Panc1 (cell line): ENCODE data around the gene PTP4A2. TPM values are rescaled to one million over a fixed set of nuclear protein-coding genes. Genes with fewer than 3 reads are reported as not detected.

Experiments
- ATAC-seq: fragments of 200-7000 bp; cut with Tn5 transposase; 2 replicates; pipeline ENCODE4 v1.9.1; 2020; ENCODE audit warnings: mild to moderate bottlenecking, moderate library complexity
- BruUV-seq: library from RNA; stranded (reverse); fragments of 400-500 nt; replicated peaks from 2 replicates; lab custom pipeline; 2021; lab: Mats Ljungman, UMichigan
- CTCF ChIA-PET: fragments of 300-600 bp; sonication (Branson Sonifier 250); formaldehyde crosslinking; loops from one replicate; lab custom pipeline; 2022; ENCODE audit warnings: antibody characterized with exemption; lab: Charles Lee
- POLR2A ChIA-PET: fragments of 300-600 bp; sonication (Branson Sonifier 250); formaldehyde crosslinking; loops from one replicate; lab custom pipeline; 2022; ENCODE audit warnings: antibody characterized with exemption; lab: Charles Lee
- DNase-seq: peaks from one replicate; pipeline ENCODE4 v3.0.0-alpha.2; 2010; ENCODE audit warnings: low read depth, low spot score
- H3K27ac ChIP-seq: 2 replicates; pipeline ENCODE4 v1.5.1; 2011; ENCODE audit warnings: mild to moderate bottlenecking, low read length, inconsistent platforms
- H3K27me3 ChIP-seq: fragments of 200-500 bp; sonication (Bioruptor generic); 2 replicates; pipeline ENCODE4 v1.6.0; 2014; ENCODE audit warnings: low read length, inconsistent platforms; ENCODE audit not compliant: control insufficient read depth, insufficient read depth
- H3K36me3 ChIP-seq: fragments of 200-500 bp; sonication (Bioruptor generic); 2 replicates; pipeline ENCODE4 v1.5.1; 2014; ENCODE audit warnings: inconsistent platforms, mild to moderate bottlenecking, low read length, moderate library complexity; ENCODE audit not compliant: control insufficient read depth, insufficient read depth
- H3K4me1 ChIP-seq: 2 replicates; pipeline ENCODE4 v1.5.1; 2011; ENCODE audit warnings: inconsistent platforms, mild to moderate bottlenecking, low read length, moderate library complexity; ENCODE audit not compliant: control insufficient read depth, insufficient read depth
- H3K4me3 ChIP-seq, 2 experiments: 2 replicates each; pipeline ENCODE4 v1.5.1; 2011 to 2012; ENCODE audit warnings: low read depth in 2 of 2, low read length in 2 of 2, mild to moderate bottlenecking in 2 of 2, inconsistent platforms in 1 of 2, moderate library complexity in 1 of 2
- H3K9me3 ChIP-seq: fragments of 200-500 bp; sonication (Bioruptor generic); 2 replicates; pipeline ENCODE4 v1.5.1; 2014; ENCODE audit warnings: low read depth, mild to moderate bottlenecking, inconsistent platforms, low read length, moderate library complexity; ENCODE audit not compliant: control insufficient read depth, insufficient read depth
- POLR2AphosphoS5 ChIP-seq: IDR thresholded peaks from 2 replicates; pipeline ENCODE4 v1.6.1; 2012; ENCODE audit warnings: mild to moderate bottlenecking, low read depth, low read length, moderate library complexity
- SIN3A ChIP-seq: IDR thresholded peaks from 2 replicates; pipeline ENCODE4 v1.6.1; 2012; ENCODE audit warnings: low read depth, mild to moderate bottlenecking, low read length, moderate library complexity, borderline replicate concordance; ENCODE audit not compliant: insufficient read depth
- TCF7L2 ChIP-seq: IDR thresholded peaks from 2 replicates; pipeline ENCODE4 v1.6.1; 2011; ENCODE audit warnings: mild to moderate bottlenecking, low read depth, low read length, inconsistent platforms
- in situ Hi-C: cut with HindIII; loops from 2 replicates; pipeline ENCODE4 v1.10.0; 2016; ENCODE audit warnings: low sequenced_read_pairs, low pct_unique_long_range_greater_than_20kb
- intact Hi-C: fragments of 100-400 bp; cut with micrococcal nuclease; formaldehyde crosslinking; loops from one replicate; pipeline ENCODE4 v1.10.0; 2022; ENCODE audit not compliant: unreplicated experiment
- total RNA-seq: library from RNA; stranded (reverse); gene quantifications from one replicate; pipeline ENCODE4 v1.2.1, GENCODE V29; 2021; ENCODE audit not compliant: unreplicated experiment
- TF ChIP-seq, protein P1 (sequence below): fragments of 450-650 bp; IDR thresholded peaks from 2 replicates; pipeline ENCODE4 v1.5.1; 2017; ENCODE audit warnings: mild to moderate bottlenecking
- TF ChIP-seq, protein P2 (sequence below), 2 experiments: IDR thresholded peaks; 2 replicates each; pipeline ENCODE4 v1.6.1; 2011 to 2012; ENCODE audit warnings: low read depth in 2 of 2, control low read depth in 1 of 2, low read length in 1 of 2, mild to moderate bottlenecking in 1 of 2, moderate library complexity in 1 of 2; ENCODE audit not compliant: insufficient read depth in 1 of 2

The PTP4A2 gene
- total RNA-seq, 1 experiment from 2014 or later, result 559 TPM

DNA sequence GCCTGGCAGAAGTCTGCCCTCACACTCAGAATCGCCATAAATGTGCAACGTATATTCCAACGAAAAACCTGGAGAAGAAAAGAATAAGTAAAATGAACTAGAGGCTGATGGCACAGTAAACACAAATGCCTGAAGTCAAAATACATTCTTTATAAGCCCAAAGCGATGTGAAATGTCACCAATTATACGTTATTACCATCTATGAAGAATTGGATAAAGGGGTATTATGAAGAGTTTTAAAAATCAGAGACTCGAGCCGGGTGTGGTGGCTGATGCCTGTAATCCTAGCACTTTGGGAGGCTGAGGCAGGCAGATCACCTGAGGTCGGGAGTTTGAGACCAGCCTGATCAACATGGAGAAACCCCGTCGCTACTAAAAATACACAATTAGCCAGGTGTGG, 18.6 kb downstream of the PTP4A2 start:
- POLR2A ChIA-PET, result no interaction called here
- H3K27me3 ChIP-seq, result no peaks in the 10 kb centered on the region
- H3K36me3 ChIP-seq, result peaks cover 28% of the 10 kb centered on the region
- no peaks in the 10 kb centered on the region for H3K9me3 ChIP-seq
- H3K4me1 ChIP-seq, result peaks cover 30% of the 10 kb centered on the region
- intact Hi-C loops (no loop called here), in situ Hi-C loops (no loop called here)
- no peak overlapping the region for H3K27ac ChIP-seq
- CTCF ChIA-PET, result no interaction called here
- no peak overlapping the region for H3K4me3 ChIP-seq
- DNase-seq, result no peak
- ATAC-seq, result no peak
- TF ChIP-seq SIN3A (no peak), TCF7L2 (no peak), POLR2AphosphoS5 (no peak)
- TF ChIP-seq, protein P1, sequence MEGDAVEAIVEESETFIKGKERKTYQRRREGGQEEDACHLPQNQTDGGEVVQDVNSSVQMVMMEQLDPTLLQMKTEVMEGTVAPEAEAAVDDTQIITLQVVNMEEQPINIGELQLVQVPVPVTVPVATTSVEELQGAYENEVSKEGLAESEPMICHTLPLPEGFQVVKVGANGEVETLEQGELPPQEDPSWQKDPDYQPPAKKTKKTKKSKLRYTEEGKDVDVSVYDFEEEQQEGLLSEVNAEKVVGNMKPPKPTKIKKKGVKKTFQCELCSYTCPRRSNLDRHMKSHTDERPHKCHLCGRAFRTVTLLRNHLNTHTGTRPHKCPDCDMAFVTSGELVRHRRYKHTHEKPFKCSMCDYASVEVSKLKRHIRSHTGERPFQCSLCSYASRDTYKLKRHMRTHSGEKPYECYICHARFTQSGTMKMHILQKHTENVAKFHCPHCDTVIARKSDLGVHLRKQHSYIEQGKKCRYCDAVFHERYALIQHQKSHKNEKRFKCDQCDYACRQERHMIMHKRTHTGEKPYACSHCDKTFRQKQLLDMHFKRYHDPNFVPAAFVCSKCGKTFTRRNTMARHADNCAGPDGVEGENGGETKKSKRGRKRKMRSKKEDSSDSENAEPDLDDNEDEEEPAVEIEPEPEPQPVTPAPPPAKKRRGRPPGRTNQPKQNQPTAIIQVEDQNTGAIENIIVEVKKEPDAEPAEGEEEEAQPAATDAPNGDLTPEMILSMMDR, result no peak
- TF ChIP-seq, protein P2, sequence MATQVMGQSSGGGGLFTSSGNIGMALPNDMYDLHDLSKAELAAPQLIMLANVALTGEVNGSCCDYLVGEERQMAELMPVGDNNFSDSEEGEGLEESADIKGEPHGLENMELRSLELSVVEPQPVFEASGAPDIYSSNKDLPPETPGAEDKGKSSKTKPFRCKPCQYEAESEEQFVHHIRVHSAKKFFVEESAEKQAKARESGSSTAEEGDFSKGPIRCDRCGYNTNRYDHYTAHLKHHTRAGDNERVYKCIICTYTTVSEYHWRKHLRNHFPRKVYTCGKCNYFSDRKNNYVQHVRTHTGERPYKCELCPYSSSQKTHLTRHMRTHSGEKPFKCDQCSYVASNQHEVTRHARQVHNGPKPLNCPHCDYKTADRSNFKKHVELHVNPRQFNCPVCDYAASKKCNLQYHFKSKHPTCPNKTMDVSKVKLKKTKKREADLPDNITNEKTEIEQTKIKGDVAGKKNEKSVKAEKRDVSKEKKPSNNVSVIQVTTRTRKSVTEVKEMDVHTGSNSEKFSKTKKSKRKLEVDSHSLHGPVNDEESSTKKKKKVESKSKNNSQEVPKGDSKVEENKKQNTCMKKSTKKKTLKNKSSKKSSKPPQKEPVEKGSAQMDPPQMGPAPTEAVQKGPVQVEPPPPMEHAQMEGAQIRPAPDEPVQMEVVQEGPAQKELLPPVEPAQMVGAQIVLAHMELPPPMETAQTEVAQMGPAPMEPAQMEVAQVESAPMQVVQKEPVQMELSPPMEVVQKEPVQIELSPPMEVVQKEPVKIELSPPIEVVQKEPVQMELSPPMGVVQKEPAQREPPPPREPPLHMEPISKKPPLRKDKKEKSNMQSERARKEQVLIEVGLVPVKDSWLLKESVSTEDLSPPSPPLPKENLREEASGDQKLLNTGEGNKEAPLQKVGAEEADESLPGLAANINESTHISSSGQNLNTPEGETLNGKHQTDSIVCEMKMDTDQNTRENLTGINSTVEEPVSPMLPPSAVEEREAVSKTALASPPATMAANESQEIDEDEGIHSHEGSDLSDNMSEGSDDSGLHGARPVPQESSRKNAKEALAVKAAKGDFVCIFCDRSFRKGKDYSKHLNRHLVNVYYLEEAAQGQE (IDR thresholded peaks at IDR 0.05; ENCODE audit: insufficient read depth in 1 of 2, low read depth in 2 of 2, low read length in 1 of 2), result no peak
- BruUV-seq, result no TSS peak

- no peak for DNase-seq
- intact Hi-C loops, result no loop called here
- H3K27ac ChIP-seq, result no peak overlapping the region
- no peak for ATAC-seq
- no TSS peak for BruUV-seq
- H3K4me1 ChIP-seq, result peaks cover 27% of the 10 kb centered on the region
- POLR2A ChIA-PET, result no interaction called here
- no peak overlapping the region for H3K4me3 ChIP-seq
- CTCF ChIA-PET, result no interaction called here
- in situ Hi-C loops, result no loop called here
- TF ChIP-seq TCF7L2 (no peak), POLR2AphosphoS5 (no peak), SIN3A (no peak)
- TF ChIP-seq, protein P1, result no peak
- TF ChIP-seq, protein P2 (IDR thresholded peaks at IDR 0.05; ENCODE audit: insufficient read depth in 1 of 2, low read depth in 2 of 2, low read length in 1 of 2), result no peak
- H3K9me3 ChIP-seq, result no peaks in the 10 kb centered on the region
- H3K36me3 ChIP-seq, result peaks cover 62% of the 10 kb centered on the region
- H3K27me3 ChIP-seq, result no peaks in the 10 kb centered on the region
These were observed 22.7 kb downstream of the PTP4A2 start for GRCh38 chr1:31915438-31915837.
